ENCODE data around the gene ZFR.

Gene ZFR

DNA sequence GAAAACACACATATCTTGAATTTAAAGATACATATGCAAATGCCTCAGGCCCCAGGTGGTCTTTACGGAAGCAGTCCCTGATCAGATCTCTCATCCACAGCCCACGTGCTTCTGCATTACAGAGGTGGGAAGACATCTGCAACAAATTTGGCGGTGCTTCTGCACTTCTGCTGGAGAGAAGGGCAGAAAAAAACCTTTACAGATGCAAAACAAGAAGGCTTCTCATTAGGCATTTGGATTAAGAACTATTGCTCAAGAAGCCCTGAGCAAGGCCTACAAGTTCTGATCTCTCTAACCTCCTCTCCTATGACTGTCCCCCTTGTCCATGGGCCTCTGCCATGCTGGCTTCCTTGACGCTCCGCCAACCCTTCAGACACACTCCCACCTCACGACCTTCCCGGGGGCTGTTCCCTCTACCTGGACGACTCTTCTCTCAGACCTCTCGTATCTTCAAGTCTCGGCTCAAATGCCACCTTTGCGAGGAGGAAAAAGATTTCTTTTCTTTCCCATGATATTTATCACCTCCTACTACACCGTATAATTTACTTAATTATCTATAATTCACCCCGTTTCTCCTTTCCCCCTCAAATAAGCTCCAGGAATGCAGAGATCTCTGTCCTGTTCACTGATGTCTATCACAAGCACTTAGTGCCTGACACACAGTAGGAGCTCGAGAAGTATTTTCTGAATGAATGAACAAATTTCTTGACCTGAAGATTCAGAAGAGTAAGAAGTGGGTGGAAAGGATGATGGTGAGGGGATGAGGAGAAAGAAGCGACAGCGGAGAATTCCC lies 132.9 kb downstream of the ZFR start:
- TF ChIP-seq POU2F2 (IDR thresholded peaks at IDR 0.05; ENCODE audit: low read depth, low read length) (peak; percentile 89; the same call in 1 of the 2 replicates), TAF1 (IDR thresholded peaks at IDR 0.05; ENCODE audit: low read depth, low read length) (no peak)
- no peak for DNase-seq (ENCODE audit: insufficient read length, low spot score)
- peak; percentile 33 for FAIRE-seq

DNA sequence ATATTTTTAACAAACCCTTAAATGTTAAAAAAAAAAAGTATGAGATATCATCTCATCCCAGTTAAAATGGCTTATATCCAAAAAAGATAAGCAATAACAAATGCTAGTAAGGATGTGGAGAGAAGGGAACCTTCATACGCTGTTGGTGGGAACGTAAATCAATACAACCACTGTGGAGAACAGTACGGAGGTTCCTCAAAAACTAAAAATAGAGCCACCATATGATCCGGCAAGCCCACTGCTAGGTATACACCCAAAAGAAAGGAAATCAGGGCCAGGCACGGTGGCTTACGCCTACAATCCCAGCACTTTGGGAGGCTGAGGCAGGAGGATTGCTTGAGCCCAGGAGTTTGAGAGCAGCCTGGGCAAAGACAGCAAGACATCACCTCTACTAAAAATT lies 134.8 kb downstream of the ZFR start:
- TF ChIP-seq TAF1 (IDR thresholded peaks at IDR 0.05; ENCODE audit: low read depth, low read length) = no peak
- DNase-seq (ENCODE audit: insufficient read length, low spot score) = no peak

DNA sequence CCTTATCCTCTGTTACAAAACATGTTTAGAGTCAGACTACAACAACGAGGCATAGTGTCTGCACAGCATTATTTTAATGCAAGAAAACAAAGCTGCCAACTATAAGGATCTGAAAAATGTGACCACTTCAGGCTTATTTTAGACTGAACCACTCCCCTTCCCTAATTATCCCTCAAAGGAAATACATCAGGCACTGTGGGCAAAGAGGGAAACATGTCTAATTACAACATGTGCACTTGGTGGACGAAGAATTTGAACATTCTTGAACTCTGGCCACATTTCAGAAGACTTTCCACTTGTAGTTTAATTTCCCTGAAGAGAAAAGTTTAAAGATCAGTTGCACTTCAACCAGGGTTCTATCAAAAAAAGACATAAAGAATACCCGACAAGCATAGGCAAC lies 135.6 kb downstream of the ZFR start:
- no peak for FAIRE-seq
- DNase-seq (ENCODE audit: insufficient read length, low spot score) = no peak
- TF ChIP-seq POU2F2 (IDR thresholded peaks at IDR 0.05; ENCODE audit: low read depth, low read length) (no peak), PAX5 (IDR thresholded peaks at IDR 0.05; ENCODE audit: insufficient read depth, low read length, severe bottlenecking) (no peak)

More for the DNA sequence above, 134.8 kb downstream of the ZFR start:
- no peak for FAIRE-seq

DNA sequence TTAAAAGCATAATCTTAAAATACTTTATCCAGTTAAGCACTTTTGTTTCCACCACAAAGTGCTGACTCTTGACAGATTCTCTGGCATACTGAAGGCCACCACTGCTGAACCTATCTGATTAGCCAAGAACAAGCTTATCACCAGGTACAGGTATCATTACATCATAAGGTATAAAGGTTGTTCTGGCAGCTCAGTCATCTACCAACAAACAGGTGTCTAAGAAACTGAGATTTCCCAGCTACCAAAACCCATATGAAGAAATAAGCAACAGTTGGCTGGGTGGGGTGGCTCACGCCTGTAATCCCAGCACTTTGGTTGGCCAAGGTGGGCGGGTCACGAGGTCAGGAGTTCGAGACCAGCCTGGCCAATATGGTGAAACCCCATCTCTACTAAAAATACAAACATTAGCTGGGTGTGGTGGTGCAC lies 136.8 kb downstream of the ZFR start:
- no peak for DNase-seq (ENCODE audit: insufficient read length, low spot score)
- no peak for TF ChIP-seq POLR2A (IDR thresholded peaks at IDR 0.05; ENCODE audit: low read depth, low read length)
- no peak for TF ChIP-seq POU2F2 (IDR thresholded peaks at IDR 0.05; ENCODE audit: low read depth, low read length)
- TF ChIP-seq TAF1 (IDR thresholded peaks at IDR 0.05; ENCODE audit: low read depth, low read length) = no peak
- no peak for TF ChIP-seq SPI1 (IDR thresholded peaks at IDR 0.05; ENCODE audit: low read depth, low read length)

DNA sequence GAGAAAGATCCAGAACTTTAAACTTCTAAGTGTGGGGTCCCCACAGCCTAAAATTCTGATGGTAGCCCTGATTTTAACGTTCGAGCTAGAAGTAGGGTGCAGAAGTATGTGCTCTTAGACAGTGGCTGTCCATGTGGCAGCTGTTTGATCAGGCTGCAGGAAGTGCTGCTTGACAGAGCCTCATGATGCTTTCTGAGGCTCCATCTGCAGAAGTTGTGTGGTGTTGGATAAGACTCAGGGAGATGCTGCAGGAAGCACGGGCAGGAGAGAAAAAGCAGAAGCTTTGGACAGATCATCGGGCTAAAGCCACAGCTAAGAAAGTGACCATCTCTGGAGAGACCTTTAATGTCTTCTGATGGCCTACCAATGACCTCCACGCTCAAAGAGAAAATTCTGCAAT lies 139.9 kb downstream of the ZFR start:
- FAIRE-seq (peak; percentile 31), DNase-seq (ENCODE audit: insufficient read length, low spot score) (no peak)
- no peak for TF ChIP-seq POLR2AphosphoS5 (IDR thresholded peaks at IDR 0.05; ENCODE audit: low read depth, low read length)

More for the DNA sequence above, 136.8 kb downstream of the ZFR start:
- FAIRE-seq = no peak

Measured in GM12891 (cell line).